Keratinocyte (primary cell): ENCODE data around the gene ELOA2. TPM values are rescaled to one million over a fixed set of nuclear protein-coding genes. Genes with fewer than 3 reads are reported as not detected.

Experiments
- DNase-seq: peaks from one replicate; pipeline ENCODE4 v3.0.0-alpha.2; 2011; ENCODE audit warnings: low read depth, missing footprints, low spot score
- FAIRE-seq: peaks from 2 replicates; lab custom pipeline; 2011; peaks lifted over from hg19 to GRCh38; lab: Jason Lieb, UNC
- H2AFZ ChIP-seq: 2 replicates; pipeline ENCODE4 v1.6.0; 2012; ENCODE audit warnings: low read length, control low read depth, inconsistent platforms; ENCODE audit not compliant: control insufficient read depth
- H3K27ac ChIP-seq: 2 replicates; pipeline ENCODE4 v1.5.1; 2011; ENCODE audit warnings: low read length; ENCODE audit not compliant: control insufficient read depth, insufficient read depth
- H3K27me3 ChIP-seq: 3 replicates; pipeline ENCODE4 v1.6.0; 2011; ENCODE audit warnings: low read length; ENCODE audit not compliant: control insufficient read depth, insufficient read depth; ENCODE audit errors: extremely low read depth
- H3K36me3 ChIP-seq, 2 experiments: 2 replicates in 1 of 2; 3 replicates in 1 of 2; pipeline ENCODE4 v1.5.1; 2011; ENCODE audit warnings: low read length in 2 of 2, mild to moderate bottlenecking in 1 of 2; ENCODE audit not compliant: control insufficient read depth in 2 of 2, insufficient read depth in 2 of 2; ENCODE audit errors: extremely low read depth in 1 of 2
- H3K4me1 ChIP-seq: 3 replicates; pipeline ENCODE4 v1.5.1; 2011; ENCODE audit warnings: low read length; ENCODE audit not compliant: control insufficient read depth, insufficient read depth; ENCODE audit errors: extremely low read depth
- H3K4me2 ChIP-seq: 3 replicates; pipeline ENCODE4 v1.6.0; 2011; ENCODE audit warnings: low read depth, low read length; ENCODE audit not compliant: control insufficient read depth, insufficient read depth; ENCODE audit errors: extremely low read depth
- H3K4me3 ChIP-seq, 3 experiments: fragments of 200-600 bp in 1 of 3; sonication (generic) in 1 of 3; 2 replicates in 2 of 3; 3 replicates in 1 of 3; pipeline ENCODE4 v1.5.1; 2011 to 2016; ENCODE audit warnings: low read length in 3 of 3, mild to moderate bottlenecking in 3 of 3, control low read depth in 2 of 3, inconsistent platforms in 1 of 3, low read depth in 1 of 3, mixed read lengths in 1 of 3, mixed run types in 1 of 3, moderate library complexity in 1 of 3; ENCODE audit not compliant: control insufficient read depth in 2 of 3, insufficient read depth in 2 of 3; ENCODE audit errors: extremely low read depth in 1 of 3
- H3K79me2 ChIP-seq: 2 replicates; pipeline ENCODE4 v1.6.0; 2012; ENCODE audit warnings: low read length; ENCODE audit not compliant: control insufficient read depth, insufficient read depth
- H3K9ac ChIP-seq: 3 replicates; pipeline ENCODE4 v1.6.0; 2011; ENCODE audit warnings: low read length; ENCODE audit not compliant: control insufficient read depth, insufficient read depth; ENCODE audit errors: extremely low read depth
- H3K9me1 ChIP-seq: 3 replicates; pipeline ENCODE4 v1.6.0; 2011; ENCODE audit warnings: low read length; ENCODE audit not compliant: control insufficient read depth, insufficient read depth; ENCODE audit errors: extremely low read depth
- H3K9me3 ChIP-seq: 2 replicates; pipeline ENCODE4 v1.5.1; 2012; ENCODE audit warnings: low read depth, low read length; ENCODE audit not compliant: control insufficient read depth
- H4K20me1 ChIP-seq: 3 replicates; pipeline ENCODE4 v1.6.0; 2011; ENCODE audit warnings: low read length; ENCODE audit not compliant: control insufficient read depth, insufficient read depth; ENCODE audit errors: extremely low read depth
- CTCF ChIP-seq, 3 experiments: IDR thresholded peaks in 1 of 3; conservative IDR thresholded peaks in 1 of 3; optimal IDR thresholded peaks in 1 of 3; 2 replicates in 2 of 3; 3 replicates in 1 of 3; pipeline versions ENCODE3 to v1.5.1; 2011; ENCODE audit warnings: low read length in 3 of 3, mild to moderate bottlenecking in 3 of 3, moderate library complexity in 2 of 3, control low read depth in 1 of 3, inconsistent platforms in 1 of 3; ENCODE audit not compliant: insufficient read depth in 2 of 3; ENCODE audit errors: extremely low read depth in 1 of 3
- EZH2 ChIP-seq: IDR thresholded peaks from one replicate; pipeline ENCODE4 v1.6.1; 2012; ENCODE audit warnings: inconsistent platforms, mild to moderate bottlenecking, low read length, moderate library complexity
- dilution Hi-C: fragments of 300-500 bp; cut with MboI; formaldehyde crosslinking; loops from one replicate; pipeline ENCODE4 v1.7.0; 2020; ENCODE audit warnings: low sequenced_read_pairs; ENCODE audit not compliant: extremely low pct_ligation_motif_present
- polyA plus RNA-seq, 5 experiments: library from polyadenylated mRNA; depleted of rRNA in 3 of 5; stranded (reverse) in 3 of 5; stranded (forward) in 1 of 5; unstranded in 1 of 5; fragments of >200 nt; gene quantifications; 1 replicate in 1 of 5; 2 replicates in 3 of 5; 3 replicates in 1 of 5; pipeline versions ENCODE4 v1.2.1 to v1.2.3, GENCODE V29; 2011 to 2012; ENCODE audit warnings: missing spikeins in 2 of 5, low read depth in 1 of 5, low replicate concordance in 1 of 5

Gene ELOA2
- polyA plus RNA-seq, 1 donor (not counting 4 experiments of a cell fraction or from before 2014, with no cell fraction given) = not detected

- TF ChIP-seq CTCF (optimal IDR thresholded peaks at IDR 0.05 in 1 of 3, IDR thresholded peaks at IDR 0.05 in 1 of 3, conservative IDR thresholded peaks at IDR 0.05 in 1 of 3; ENCODE audit: extremely low read depth in 1 of 3, insufficient read depth in 2 of 3, low read length in 3 of 3) = no peak
- no peak for TF ChIP-seq EZH2
- dilution Hi-C loops = no loop called here
- Histone ChIP-seq H3K9me3 (no peaks in the 10 kb centered on the region), H3K9ac (peak overlapping the region; percentile 28), H3K27me3 (no peaks in the 10 kb centered on the region), H3K4me3 (no peak overlapping the region), H3K27ac (peak overlapping the region; percentile 39), H2AFZ (peak overlapping the region; percentile 82), H3K4me1 (peaks cover 5% of the 10 kb centered on the region), H4K20me1 (no peaks in the 10 kb centered on the region), H3K4me2 (peak overlapping the region; percentile 63), H3K9me1 (no peaks in the 10 kb centered on the region), H3K36me3 (no peaks in the 10 kb centered on the region), H3K79me2 (no peaks in the 10 kb centered on the region)
- FAIRE-seq (peak; percentile 20), DNase-seq (peak; percentile 17)
These were observed 39.9 kb upstream of the ELOA2 start for GRCh38 chr18:47075098-47075883.

- dilution Hi-C loops = no loop called here
- no peak overlapping the region for H2AFZ ChIP-seq
These were observed 32.2 kb upstream of the ELOA2 start for GRCh38 chr18:47067648-47068047.

More at GRCh38 chr18:47067648-47068047, 32.2 kb upstream of the ELOA2 start:
- no peak overlapping the region for H3K4me3 ChIP-seq
- TF ChIP-seq CTCF (optimal IDR thresholded peaks at IDR 0.05 in 1 of 3, IDR thresholded peaks at IDR 0.05 in 1 of 3, conservative IDR thresholded peaks at IDR 0.05 in 1 of 3; ENCODE audit: extremely low read depth in 1 of 3, insufficient read depth in 2 of 3, low read length in 3 of 3) (no peak), EZH2 (no peak)
- no peaks in the 10 kb centered on the region for H3K9me1 ChIP-seq
- no peaks in the 10 kb centered on the region for H3K27me3 ChIP-seq
- DNase-seq (no peak), FAIRE-seq (no peak)
- H3K27ac ChIP-seq = no peak overlapping the region
- H3K9me3 ChIP-seq = no peaks in the 10 kb centered on the region
- H3K36me3 ChIP-seq = no peaks in the 10 kb centered on the region
- H3K4me2 ChIP-seq = no peak overlapping the region
- H3K9ac ChIP-seq = no peak overlapping the region
- H3K4me1 ChIP-seq = no peaks in the 10 kb centered on the region
- H3K79me2 ChIP-seq = no peaks in the 10 kb centered on the region
- no peaks in the 10 kb centered on the region for H4K20me1 ChIP-seq
